ENCODE results near the gene C6orf15.

Gene C6orf15

GRCh38 chr6:31112478-31112877 lies at the start of gene C6orf15:
TSS of gene C6orf15 (minus strand) at chr6:31112575. CDS start at chr6:31112555, 20 bp downstream.
- no peak for DNase-seq

- DNase-seq = no peak
These were observed 49.1 kb upstream of the C6orf15 start for GRCh38 chr6:31161216-31162126.

- peak in 1 of 2 experiments; percentile 34 for DNase-seq
These were observed 46.8 kb upstream of the C6orf15 start for GRCh38 chr6:31158863-31159855.

GRCh38 chr6:31158140-31158862 lies 45.9 kb upstream of the C6orf15 start, which contains the start of gene TCF19:
TSS of gene TCF19 (plus strand) at chr6:31158589. CDS start at chr6:31159470, 881 bp downstream.
- peak; percentile 98 to 99 for DNase-seq

GRCh38 chr6:31157513-31158139 lies 45.3 kb upstream of the C6orf15 start, which contains the start of gene CCHCR1:
TSS of gene CCHCR1 (minus strand) at chr6:31157802. CDS start at chr6:31157600, 202 bp downstream.
- DNase-seq = no peak

GRCh38 chr6:31156641-31157040 lies 44.3 kb upstream of the C6orf15 start:
- no peak for DNase-seq

GRCh38 chr6:31154436-31154835 lies 42.1 kb upstream of the C6orf15 start:
- no peak for DNase-seq

GRCh38 chr6:31152781-31153180 lies 40.4 kb upstream of the C6orf15 start:
- DNase-seq = no peak

GRCh38 chr6:31149827-31150447 lies 37.6 kb upstream of the C6orf15 start:
- DNase-seq = no peak

- DNase-seq = no peak
These were observed 33.0 kb upstream of the C6orf15 start for GRCh38 chr6:31145386-31145785.

GRCh38 chr6:31144970-31145340 lies 32.6 kb upstream of the C6orf15 start:
- DNase-seq = no peak

- DNase-seq = peak in 1 of 2 experiments; percentile 3
These were observed 32.1 kb upstream of the C6orf15 start for GRCh38 chr6:31144296-31144969.

GRCh38 chr6:31143148-31143547 lies 30.8 kb upstream of the C6orf15 start:
- no peak for DNase-seq

GRCh38 chr6:31142361-31142761 lies 30.0 kb upstream of the C6orf15 start:
- peak; percentile 19 to 58 for DNase-seq

- DNase-seq = no peak
These were observed 28.3 kb upstream of the C6orf15 start for GRCh38 chr6:31140643-31141042.

GRCh38 chr6:31139599-31139998 lies 27.2 kb upstream of the C6orf15 start:
- no peak for DNase-seq

- DNase-seq = no peak
These were observed 26.6 kb upstream of the C6orf15 start, which contains the start of gene PSORS1C2 for GRCh38 chr6:31138982-31139381. TSS of gene PSORS1C2 (minus strand) at chr6:31139066. CDS start at chr6:31139026, 40 bp downstream.

GRCh38 chr6:31135710-31136109 lies 23.3 kb upstream of the C6orf15 start:
- DNase-seq = no peak

GRCh38 chr6:31132806-31133205 lies 20.4 kb upstream of the C6orf15 start:
- DNase-seq = no peak

GRCh38 chr6:31131595-31131994 lies 19.2 kb upstream of the C6orf15 start:
- DNase-seq = no peak

GRCh38 chr6:31130751-31131150 lies 18.4 kb upstream of the C6orf15 start:
- DNase-seq = no peak
